ENCODE measurements around the gene ZNF205.
A peak's percentile ranks its signal among the peaks of the same experiment; 100 is the strongest.

Gene ZNF205

GRCh38 chr16:3065069-3065741 is 47.2 kb upstream of the ZNF205 start, which contains the start of gene IL32 (continued):
- TF ChIP-seq, protein P1, sequence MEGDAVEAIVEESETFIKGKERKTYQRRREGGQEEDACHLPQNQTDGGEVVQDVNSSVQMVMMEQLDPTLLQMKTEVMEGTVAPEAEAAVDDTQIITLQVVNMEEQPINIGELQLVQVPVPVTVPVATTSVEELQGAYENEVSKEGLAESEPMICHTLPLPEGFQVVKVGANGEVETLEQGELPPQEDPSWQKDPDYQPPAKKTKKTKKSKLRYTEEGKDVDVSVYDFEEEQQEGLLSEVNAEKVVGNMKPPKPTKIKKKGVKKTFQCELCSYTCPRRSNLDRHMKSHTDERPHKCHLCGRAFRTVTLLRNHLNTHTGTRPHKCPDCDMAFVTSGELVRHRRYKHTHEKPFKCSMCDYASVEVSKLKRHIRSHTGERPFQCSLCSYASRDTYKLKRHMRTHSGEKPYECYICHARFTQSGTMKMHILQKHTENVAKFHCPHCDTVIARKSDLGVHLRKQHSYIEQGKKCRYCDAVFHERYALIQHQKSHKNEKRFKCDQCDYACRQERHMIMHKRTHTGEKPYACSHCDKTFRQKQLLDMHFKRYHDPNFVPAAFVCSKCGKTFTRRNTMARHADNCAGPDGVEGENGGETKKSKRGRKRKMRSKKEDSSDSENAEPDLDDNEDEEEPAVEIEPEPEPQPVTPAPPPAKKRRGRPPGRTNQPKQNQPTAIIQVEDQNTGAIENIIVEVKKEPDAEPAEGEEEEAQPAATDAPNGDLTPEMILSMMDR (tag by site-specific recombination; IDR thresholded peaks at IDR 0.05) = no peak
- no peak for TF ChIP-seq ZNF132 (tag by site-specific recombination; IDR thresholded peaks at IDR 0.05; ENCODE audit: borderline replicate concordance)
- TF ChIP-seq ZNF10 (tag by site-specific recombination; IDR thresholded peaks at IDR 0.05) = no peak
- no peak for TF ChIP-seq PBX3 (CRISPR knock-in tag; IDR thresholded peaks at IDR 0.05)
- TF ChIP-seq SP3 (tag by site-specific recombination; IDR thresholded peaks at IDR 0.05) = no peak
- TF ChIP-seq ZNF114 (tag by site-specific recombination; IDR thresholded peaks at IDR 0.05) = no peak
- TF ChIP-seq, protein P2, sequence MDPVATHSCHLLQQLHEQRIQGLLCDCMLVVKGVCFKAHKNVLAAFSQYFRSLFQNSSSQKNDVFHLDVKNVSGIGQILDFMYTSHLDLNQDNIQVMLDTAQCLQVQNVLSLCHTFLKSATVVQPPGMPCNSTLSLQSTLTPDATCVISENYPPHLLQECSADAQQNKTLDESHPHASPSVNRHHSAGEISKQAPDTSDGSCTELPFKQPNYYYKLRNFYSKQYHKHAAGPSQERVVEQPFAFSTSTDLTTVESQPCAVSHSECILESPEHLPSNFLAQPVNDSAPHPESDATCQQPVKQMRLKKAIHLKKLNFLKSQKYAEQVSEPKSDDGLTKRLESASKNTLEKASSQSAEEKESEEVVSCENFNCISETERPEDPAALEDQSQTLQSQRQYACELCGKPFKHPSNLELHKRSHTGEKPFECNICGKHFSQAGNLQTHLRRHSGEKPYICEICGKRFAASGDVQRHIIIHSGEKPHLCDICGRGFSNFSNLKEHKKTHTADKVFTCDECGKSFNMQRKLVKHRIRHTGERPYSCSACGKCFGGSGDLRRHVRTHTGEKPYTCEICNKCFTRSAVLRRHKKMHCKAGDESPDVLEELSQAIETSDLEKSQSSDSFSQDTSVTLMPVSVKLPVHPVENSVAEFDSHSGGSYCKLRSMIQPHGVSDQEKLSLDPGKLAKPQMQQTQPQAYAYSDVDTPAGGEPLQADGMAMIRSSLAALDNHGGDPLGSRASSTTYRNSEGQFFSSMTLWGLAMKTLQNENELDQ (tag by site-specific recombination; IDR thresholded peaks at IDR 0.05; ENCODE audit: low read depth) = no peak
- TF ChIP-seq ZIC2 (tag by site-specific recombination; IDR thresholded peaks at IDR 0.05) = peak; percentile 39
- peak; percentile 85 for TF ChIP-seq PRDM1 (tag by site-specific recombination; IDR thresholded peaks at IDR 0.05)
- TF ChIP-seq ZNF174 (tag by site-specific recombination; IDR thresholded peaks at IDR 0.05) = no peak
- no peak for TF ChIP-seq ZFP41 (tag by site-specific recombination; IDR thresholded peaks at IDR 0.05; ENCODE audit: borderline replicate concordance)
- TF ChIP-seq, protein P3, sequence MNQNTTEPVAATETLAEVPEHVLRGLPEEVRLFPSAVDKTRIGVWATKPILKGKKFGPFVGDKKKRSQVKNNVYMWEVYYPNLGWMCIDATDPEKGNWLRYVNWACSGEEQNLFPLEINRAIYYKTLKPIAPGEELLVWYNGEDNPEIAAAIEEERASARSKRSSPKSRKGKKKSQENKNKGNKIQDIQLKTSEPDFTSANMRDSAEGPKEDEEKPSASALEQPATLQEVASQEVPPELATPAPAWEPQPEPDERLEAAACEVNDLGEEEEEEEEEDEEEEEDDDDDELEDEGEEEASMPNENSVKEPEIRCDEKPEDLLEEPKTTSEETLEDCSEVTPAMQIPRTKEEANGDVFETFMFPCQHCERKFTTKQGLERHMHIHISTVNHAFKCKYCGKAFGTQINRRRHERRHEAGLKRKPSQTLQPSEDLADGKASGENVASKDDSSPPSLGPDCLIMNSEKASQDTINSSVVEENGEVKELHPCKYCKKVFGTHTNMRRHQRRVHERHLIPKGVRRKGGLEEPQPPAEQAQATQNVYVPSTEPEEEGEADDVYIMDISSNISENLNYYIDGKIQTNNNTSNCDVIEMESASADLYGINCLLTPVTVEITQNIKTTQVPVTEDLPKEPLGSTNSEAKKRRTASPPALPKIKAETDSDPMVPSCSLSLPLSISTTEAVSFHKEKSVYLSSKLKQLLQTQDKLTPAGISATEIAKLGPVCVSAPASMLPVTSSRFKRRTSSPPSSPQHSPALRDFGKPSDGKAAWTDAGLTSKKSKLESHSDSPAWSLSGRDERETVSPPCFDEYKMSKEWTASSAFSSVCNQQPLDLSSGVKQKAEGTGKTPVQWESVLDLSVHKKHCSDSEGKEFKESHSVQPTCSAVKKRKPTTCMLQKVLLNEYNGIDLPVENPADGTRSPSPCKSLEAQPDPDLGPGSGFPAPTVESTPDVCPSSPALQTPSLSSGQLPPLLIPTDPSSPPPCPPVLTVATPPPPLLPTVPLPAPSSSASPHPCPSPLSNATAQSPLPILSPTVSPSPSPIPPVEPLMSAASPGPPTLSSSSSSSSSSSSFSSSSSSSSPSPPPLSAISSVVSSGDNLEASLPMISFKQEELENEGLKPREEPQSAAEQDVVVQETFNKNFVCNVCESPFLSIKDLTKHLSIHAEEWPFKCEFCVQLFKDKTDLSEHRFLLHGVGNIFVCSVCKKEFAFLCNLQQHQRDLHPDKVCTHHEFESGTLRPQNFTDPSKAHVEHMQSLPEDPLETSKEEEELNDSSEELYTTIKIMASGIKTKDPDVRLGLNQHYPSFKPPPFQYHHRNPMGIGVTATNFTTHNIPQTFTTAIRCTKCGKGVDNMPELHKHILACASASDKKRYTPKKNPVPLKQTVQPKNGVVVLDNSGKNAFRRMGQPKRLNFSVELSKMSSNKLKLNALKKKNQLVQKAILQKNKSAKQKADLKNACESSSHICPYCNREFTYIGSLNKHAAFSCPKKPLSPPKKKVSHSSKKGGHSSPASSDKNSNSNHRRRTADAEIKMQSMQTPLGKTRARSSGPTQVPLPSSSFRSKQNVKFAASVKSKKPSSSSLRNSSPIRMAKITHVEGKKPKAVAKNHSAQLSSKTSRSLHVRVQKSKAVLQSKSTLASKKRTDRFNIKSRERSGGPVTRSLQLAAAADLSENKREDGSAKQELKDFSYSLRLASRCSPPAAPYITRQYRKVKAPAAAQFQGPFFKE (tag by site-specific recombination; IDR thresholded peaks at IDR 0.05; ENCODE audit: borderline replicate concordance) = no peak
- TF ChIP-seq ZFHX2 (tag by site-specific recombination; conservative IDR thresholded peaks at IDR 0.05) = peak; percentile 42
- TF ChIP-seq ZNF792 (tag by site-specific recombination; IDR thresholded peaks at IDR 0.05) = no peak
- peak; percentile 45; the same call in 1 of the 2 replicates for TF ChIP-seq ZNF692 (tag by site-specific recombination; IDR thresholded peaks at IDR 0.05)
- no peak for TF ChIP-seq GLI4 (tag by site-specific recombination; IDR thresholded peaks at IDR 0.05)
